SK-N-SH treated with all-trans-retinoic acid at 6 μM for 48 hours (cell line): Measurements from ENCODE around the gene TMPRSS11D.

Experiments
- ATAC-seq: fragments of 200-7000 bp; cut with Tn5 transposase; 3 replicates; pipeline ENCODE4 v1.9.1; 2020; ENCODE audit warnings: mild to moderate bottlenecking, moderate library complexity
- ARNTL ChIP-seq: fragments of 450-650 bp; formaldehyde crosslinking; IDR thresholded peaks from 2 replicates; pipeline ENCODE4 v1.5.0; 2020; ENCODE audit warnings: low read depth, mild to moderate bottlenecking, moderate library complexity, borderline replicate concordance
- BACH2 ChIP-seq: fragments of 250-450 bp; sonication (Bioruptor Pico); IDR thresholded peaks from 2 replicates; pipeline ENCODE4 v1.9.0; 2021; ENCODE audit warnings: mild to moderate bottlenecking, borderline replicate concordance
- CSDC2 ChIP-seq: fragments of 250-450 bp; sonication (Bioruptor Pico); IDR thresholded peaks from 2 replicates; pipeline ENCODE4 v1.5.0; 2020; ENCODE audit warnings: mild to moderate bottlenecking, moderate library complexity
- CSRNP3 ChIP-seq: fragments of 250-450 bp; sonication (Bioruptor Pico); IDR thresholded peaks from 2 replicates; pipeline ENCODE4 v1.5.1; 2021; ENCODE audit warnings: mild to moderate bottlenecking, moderate library complexity
- ESRRG ChIP-seq: fragments of 250-450 bp; sonication (Bioruptor Pico); IDR thresholded peaks from 2 replicates; pipeline ENCODE4 v1.6.1; 2021; ENCODE audit warnings: mild to moderate bottlenecking
- GLIS3 ChIP-seq: fragments of 250-450 bp; sonication (Bioruptor Pico); IDR thresholded peaks from 2 replicates; pipeline ENCODE4 v1.5.0; 2020; ENCODE audit warnings: mild to moderate bottlenecking, moderate library complexity
- OSR1 ChIP-seq: fragments of 250-450 bp; sonication (Bioruptor Pico); IDR thresholded peaks from 2 replicates; pipeline ENCODE4 v1.8.0; 2022; ENCODE audit warnings: moderate library complexity, mild to moderate bottlenecking, inconsistent platforms
- PATZ1 ChIP-seq: fragments of 250-450 bp; sonication (Bioruptor Pico); IDR thresholded peaks from 2 replicates; pipeline ENCODE4 v1.8.0; 2020; ENCODE audit warnings: mild to moderate bottlenecking, moderate library complexity, borderline replicate concordance
- POU6F1 ChIP-seq: fragments of 250-450 bp; sonication (Bioruptor Pico); IDR thresholded peaks from 2 replicates; pipeline ENCODE4 v1.8.0; 2021; ENCODE audit warnings: low read depth, mild to moderate bottlenecking, moderate library complexity, borderline replicate concordance
- RARB ChIP-seq: fragments of 250-450 bp; sonication (Bioruptor Pico); IDR thresholded peaks from 2 replicates; pipeline ENCODE4 v1.8.0; 2021; ENCODE audit warnings: mild to moderate bottlenecking, moderate library complexity
- SNAI2 ChIP-seq: fragments of 250-450 bp; sonication (Bioruptor Pico); IDR thresholded peaks from 2 replicates; pipeline ENCODE4 v1.5.0; 2020; ENCODE audit warnings: mild to moderate bottlenecking, moderate library complexity
- TCF4 ChIP-seq: fragments of 250-450 bp; sonication (Bioruptor Pico); IDR thresholded peaks from 2 replicates; pipeline ENCODE4 v1.8.0; 2021; ENCODE audit warnings: mild to moderate bottlenecking, moderate library complexity, borderline replicate concordance
- TOX ChIP-seq: fragments of 250-450 bp; sonication (Bioruptor Pico); IDR thresholded peaks from 2 replicates; pipeline ENCODE4 v1.8.0; 2021; ENCODE audit warnings: mild to moderate bottlenecking, moderate library complexity, borderline replicate concordance
- TSHZ2 ChIP-seq: fragments of 250-450 bp; sonication (Bioruptor Pico); IDR thresholded peaks from 2 replicates; pipeline ENCODE4 v1.5.0; 2020; ENCODE audit warnings: mild to moderate bottlenecking, moderate library complexity
- ZC3H10 ChIP-seq: fragments of 250-450 bp; sonication (Bioruptor Pico); IDR thresholded peaks from 2 replicates; pipeline ENCODE4 v1.5.1; 2021; ENCODE audit warnings: mild to moderate bottlenecking, moderate library complexity
- ZNF565 ChIP-seq: fragments of 450-650 bp; formaldehyde crosslinking; conservative IDR thresholded peaks from 2 replicates; pipeline ENCODE4 v1.5.0; 2020; ENCODE audit warnings: low read depth, mild to moderate bottlenecking, moderate library complexity
- ZNF70 ChIP-seq: fragments of 450-650 bp; formaldehyde crosslinking; IDR thresholded peaks from 2 replicates; pipeline ENCODE4 v1.5.0; 2020; ENCODE audit warnings: mild to moderate bottlenecking, moderate library complexity
- ZNF8 ChIP-seq: fragments of 450-650 bp; formaldehyde crosslinking; IDR thresholded peaks from 2 replicates; pipeline ENCODE4 v1.5.0; 2020; ENCODE audit warnings: mild to moderate bottlenecking, moderate library complexity

Gene TMPRSS11D

GRCh38 chr4:67883458-67883857, 344 bp downstream of the TMPRSS11D start:
- TF ChIP-seq CSRNP3 (CRISPR knock-in tag) (no peak), CSDC2 (CRISPR knock-in tag) (no peak), ZNF70 (CRISPR knock-in tag) (no peak), TOX (no peak)

GRCh38 chr4:67880866-67881610, 2.8 kb downstream of the TMPRSS11D start:
- no peak for ATAC-seq

More at GRCh38 chr4:67883458-67883857, 344 bp downstream of the TMPRSS11D start:
- ATAC-seq: no peak

More at GRCh38 chr4:67880866-67881610, 2.8 kb downstream of the TMPRSS11D start:
- no peak for TF ChIP-seq TCF4 (CRISPR knock-in tag)
- TF ChIP-seq ZNF8 (CRISPR knock-in tag): no peak
- TF ChIP-seq SNAI2 (CRISPR knock-in tag): no peak
- no peak for TF ChIP-seq TSHZ2 (CRISPR knock-in tag)
- TF ChIP-seq ARNTL: no peak
- TF ChIP-seq ZNF70 (CRISPR knock-in tag): no peak
- TF ChIP-seq RARB (CRISPR knock-in tag): no peak
- TF ChIP-seq ESRRG (CRISPR knock-in tag): no peak
- no peak for TF ChIP-seq ZC3H10 (CRISPR knock-in tag)
- TF ChIP-seq BACH2 (CRISPR knock-in tag): no peak
- no peak for TF ChIP-seq ZNF565 (CRISPR knock-in tag)
- TF ChIP-seq POU6F1 (CRISPR knock-in tag): no peak
- TF ChIP-seq CSRNP3 (CRISPR knock-in tag): no peak
- no peak for TF ChIP-seq CSDC2 (CRISPR knock-in tag)
- no peak for TF ChIP-seq GLIS3 (CRISPR knock-in tag)
- no peak for TF ChIP-seq OSR1 (CRISPR knock-in tag)
- TF ChIP-seq PATZ1 (CRISPR knock-in tag): no peak
